ENCODE measurements around the gene CHST2.

GRCh38 chr3:143071776-143072175, 47.8 kb upstream of the CHST2 start:
- TF ChIP-seq CTCF (IDR thresholded peaks at IDR 0.05 in 2 of 3, conservative IDR thresholded peaks at IDR 0.05 in 1 of 3; ENCODE audit: borderline replicate concordance in 1 of 3, insufficient read depth in 1 of 3, low read depth in 2 of 3, low read length in 2 of 3) (no peak), EZH2 (IDR thresholded peaks at IDR 0.05) (no peak), RAD21 (IDR thresholded peaks at IDR 0.05; ENCODE audit: low read depth) (no peak), ZBTB33 (IDR thresholded peaks at IDR 0.05; ENCODE audit: extremely low read depth, insufficient replicate concordance, low read length) (no peak)
